ENCODE measurements around the gene HAPLN2. TPM values are rescaled to one million over a fixed set of nuclear protein-coding genes. Genes with fewer than 3 reads are reported as not detected.

HAPLN2 gene
- total and polyA plus RNA-seq, 2 of the 8 experiments (the other 6 are each of a cell fraction or from before 2014, with no cell fraction given) = 0.19 to 0.51 TPM

DNA sequence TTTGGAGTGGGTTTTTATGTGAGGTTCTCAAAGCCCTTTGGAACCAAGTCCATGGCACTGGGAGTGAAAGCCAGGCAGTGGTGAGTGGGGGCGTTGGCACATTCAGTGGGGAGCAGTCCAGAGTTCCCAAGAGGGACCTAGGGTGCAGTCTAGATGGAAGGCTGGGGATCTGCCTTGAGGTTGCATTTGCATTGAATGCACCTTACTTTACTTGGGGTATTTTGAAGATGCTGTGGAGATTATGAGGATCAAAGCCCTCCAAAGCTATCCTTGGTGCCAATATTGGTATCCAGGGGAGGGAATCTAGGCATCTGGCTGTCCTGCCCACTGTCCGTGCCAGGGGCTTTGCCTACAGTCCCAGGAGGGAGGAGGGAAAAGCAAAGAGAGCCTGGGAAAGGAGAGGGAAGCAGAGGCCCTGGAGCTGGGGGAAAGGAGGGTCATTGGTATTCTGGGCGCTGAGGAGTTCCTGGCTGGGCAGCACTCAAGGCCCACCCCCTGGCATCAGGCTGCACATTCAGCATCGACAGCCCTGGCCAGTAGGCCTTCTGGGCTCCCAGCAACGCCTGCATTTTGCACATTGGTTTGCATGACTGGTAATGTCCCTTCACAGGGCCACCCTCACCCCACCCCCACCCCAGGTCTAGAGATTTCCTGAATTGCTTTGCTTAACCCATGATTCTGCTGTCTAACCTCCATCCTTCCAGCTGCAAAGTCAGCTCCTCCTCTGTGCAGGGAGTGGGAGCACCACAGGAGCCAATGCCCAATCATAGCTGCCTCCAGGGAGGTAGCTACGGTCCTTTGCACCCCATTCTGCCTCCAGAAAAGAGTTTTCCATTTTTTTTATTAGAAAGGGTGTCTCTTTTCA lies 21.9 kb downstream of the HAPLN2 start (continued):
- TF ChIP-seq CHD2 (IDR thresholded peaks at IDR 0.05; ENCODE audit: low read length) (no peak), EGR1 (IDR thresholded peaks at IDR 0.05; ENCODE audit: borderline replicate concordance, low read depth, low read length) (no peak), JUND (IDR thresholded peaks at IDR 0.05; ENCODE audit: low read length) (no peak), BCL11A (IDR thresholded peaks at IDR 0.05; ENCODE audit: low read depth in 2 of 2, low read length in 2 of 2) (no peak), SP1 (IDR thresholded peaks at IDR 0.05; ENCODE audit: low read depth, low read length) (no peak), TAF7 (optimal IDR thresholded peaks at IDR 0.05; ENCODE audit: borderline replicate concordance, low read depth, low read length) (no peak)
- TF ChIP-seq, protein P1, sequence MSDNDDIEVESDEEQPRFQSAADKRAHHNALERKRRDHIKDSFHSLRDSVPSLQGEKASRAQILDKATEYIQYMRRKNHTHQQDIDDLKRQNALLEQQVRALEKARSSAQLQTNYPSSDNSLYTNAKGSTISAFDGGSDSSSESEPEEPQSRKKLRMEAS (IDR thresholded peaks at IDR 0.05) = no peak

Measured in H1 (cell line).